Endothelial cell of umbilical vein (primary cell): ENCODE data around the gene MAN1A1. TPM values are rescaled to one million over a fixed set of nuclear protein-coding genes. Genes with fewer than 3 reads are reported as not detected.

Experiments used
- BruUV-seq: library from RNA; stranded (reverse); fragments of 400-500 nt; replicated peaks from 2 replicates; lab custom pipeline; 2021; lab: Mats Ljungman, UMichigan
- CTCF ChIA-PET: fragments of 300-600, 350-600 bp; sonication (Branson Sonifier 250); formaldehyde crosslinking; loops from one replicate; lab custom pipeline; 2021; ENCODE audit warnings: antibody characterized with exemption, inconsistent platforms; lab: Charles Lee
- POLR2A ChIA-PET: fragments of 300-600, 350-600 bp; sonication (Branson Sonifier 250); formaldehyde crosslinking; loops from one replicate; lab custom pipeline; 2021; ENCODE audit warnings: antibody characterized with exemption, inconsistent platforms; lab: Charles Lee
- DNase-seq: peaks from one replicate; pipeline ENCODE4 v3.0.0-alpha.2; 2011; ENCODE audit warnings: low read depth, low spot score
- FAIRE-seq: peaks from 2 replicates; lab custom pipeline; 2011; peaks lifted over from hg19 to GRCh38; lab: Jason Lieb, UNC
- H2AFZ ChIP-seq: 2 replicates; pipeline ENCODE4 v1.6.0; 2012; ENCODE audit warnings: low read depth, low read length, control low read depth, inconsistent platforms
- H3K27ac ChIP-seq: 2 replicates; pipeline ENCODE4 v1.5.1; 2011; ENCODE audit warnings: low read depth, mild to moderate bottlenecking, control low read depth, low read length, moderate library complexity; ENCODE audit not compliant: insufficient read depth
- H3K27me3 ChIP-seq, 2 experiments: 2 replicates each; pipeline versions ENCODE4 v1.6.0 to v1.6.1; 2011; ENCODE audit warnings: low read length in 2 of 2, mixed read lengths in 1 of 2; ENCODE audit not compliant: control insufficient read depth in 2 of 2, insufficient read depth in 2 of 2
- H3K36me3 ChIP-seq, 2 experiments: 2 replicates in 1 of 2; 3 replicates in 1 of 2; pipeline ENCODE4 v1.5.1; 2011; ENCODE audit warnings: low read length in 2 of 2, mild to moderate bottlenecking in 1 of 2, moderate library complexity in 1 of 2; ENCODE audit not compliant: control insufficient read depth in 2 of 2, insufficient read depth in 2 of 2; ENCODE audit errors: extremely low read depth in 1 of 2
- H3K4me1 ChIP-seq: 3 replicates; pipeline ENCODE4 v1.5.1; 2011; ENCODE audit warnings: mild to moderate bottlenecking, low read length; ENCODE audit not compliant: control insufficient read depth, insufficient read depth; ENCODE audit errors: extremely low read depth
- H3K4me2 ChIP-seq: 2 replicates; pipeline ENCODE4 v1.6.1; 2011; ENCODE audit warnings: low read length, control low read depth, mixed read lengths; ENCODE audit not compliant: insufficient read depth
- H3K4me3 ChIP-seq, 3 experiments: fragments of 200-600 bp in 1 of 3; sonication (generic), shearing (Covaris generic) in 1 of 3; replicated peaks in 1 of 3; 2 replicates each; pipeline ENCODE4 v1.5.1; 2011 to 2016; ENCODE audit warnings: control low read depth in 3 of 3, low read length in 3 of 3, mild to moderate bottlenecking in 2 of 3, inconsistent platforms in 1 of 3, low read depth in 1 of 3, moderate library complexity in 1 of 3; ENCODE audit not compliant: insufficient read depth in 1 of 3
- H3K79me2 ChIP-seq: 2 replicates; pipeline ENCODE4 v1.6.0; 2012; ENCODE audit warnings: low read length, inconsistent platforms; ENCODE audit not compliant: control insufficient read depth, insufficient read depth
- H3K9ac ChIP-seq: replicated peaks from 2 replicates; pipeline ENCODE3; 2011; ENCODE audit warnings: low read length, control low read depth; ENCODE audit not compliant: insufficient read depth; ENCODE audit errors: extremely low read depth
- H3K9me1 ChIP-seq: replicated peaks from 3 replicates; pipeline ENCODE4 v1.6.0; 2011; ENCODE audit warnings: mild to moderate bottlenecking, low read length; ENCODE audit not compliant: control insufficient read depth, insufficient read depth; ENCODE audit errors: extremely low read depth
- H3K9me3 ChIP-seq: replicated peaks from 2 replicates; pipeline ENCODE4 v1.5.1; 2012; ENCODE audit warnings: low read length, inconsistent platforms; ENCODE audit not compliant: control insufficient read depth, insufficient read depth
- H4K20me1 ChIP-seq: replicated peaks from 2 replicates; pipeline ENCODE3; 2011; ENCODE audit warnings: mild to moderate bottlenecking, low read length; ENCODE audit not compliant: control insufficient read depth, insufficient read depth; ENCODE audit errors: extremely low read depth
- EZH2 ChIP-seq: IDR thresholded peaks from 2 replicates; pipeline ENCODE4 v1.6.1; 2012; ENCODE audit warnings: borderline replicate concordance, low read depth, mild to moderate bottlenecking, moderate library complexity, low read length, inconsistent platforms; ENCODE audit not compliant: severe bottlenecking
- FOS ChIP-seq: IDR thresholded peaks from 2 replicates; pipeline ENCODE4 v1.6.1; 2011; ENCODE audit warnings: mild to moderate bottlenecking, low read length, moderate library complexity, borderline replicate concordance; ENCODE audit not compliant: insufficient read depth
- GATA2 ChIP-seq: IDR thresholded peaks from 2 replicates; pipeline ENCODE4 v1.7.0; 2011; ENCODE audit warnings: low read depth, mild to moderate bottlenecking, moderate library complexity, mixed read lengths, low read length; ENCODE audit not compliant: insufficient read length, insufficient read depth
- JUN ChIP-seq: IDR thresholded peaks from 2 replicates; pipeline ENCODE4 v1.6.1; 2011; ENCODE audit warnings: borderline replicate concordance, low read depth; ENCODE audit not compliant: insufficient read length, insufficient read depth
- MYC ChIP-seq: IDR thresholded peaks from one replicate; pipeline ENCODE4 v1.6.1; 2011; ENCODE audit warnings: mild to moderate bottlenecking, low read depth, low read length
- POLR2A ChIP-seq: IDR thresholded peaks from 2 replicates; pipeline ENCODE4 v1.6.1; 2012; ENCODE audit warnings: low read depth, mild to moderate bottlenecking, control low read depth, low read length
- POLR2AphosphoS5 ChIP-seq: IDR thresholded peaks from 2 replicates; pipeline ENCODE4 v1.6.1; 2012; ENCODE audit warnings: low read depth, mild to moderate bottlenecking, control low read depth, low read length, moderate library complexity; ENCODE audit not compliant: insufficient read depth
- dilution Hi-C: fragments of 300-500 bp; cut with MboI; formaldehyde crosslinking; loops from one replicate; pipeline ENCODE4 v1.15.0; 2019; ENCODE audit warnings: low sequenced_read_pairs; ENCODE audit not compliant: extremely low pct_ligation_motif_present
- intact Hi-C: fragments of 100-400 bp; cut with micrococcal nuclease; formaldehyde crosslinking; loops from one replicate; pipeline ENCODE4 v1.10.0; 2022
- polyA plus RNA-seq, 4 experiments: library from polyadenylated mRNA; depleted of rRNA in 3 of 4; stranded (reverse) in 3 of 4; unstranded in 1 of 4; fragments of >200 nt; gene quantifications; 2 replicates each; pipeline versions ENCODE4 v1.2.1 to v1.2.3, GENCODE V29; 2011 to 2012; ENCODE audit warnings: missing spikeins in 1 of 4
- total RNA-seq: library from RNA; stranded (reverse); gene quantifications from 2 replicates; pipeline ENCODE4 v1.2.3, GENCODE V29; 2021
- TF ChIP-seq, protein P1 (sequence below), 2 donors: IDR thresholded peaks; 1 replicate in 1 of 2; 2 replicates in 1 of 2; pipeline ENCODE4 v1.5.1; 2011; ENCODE audit warnings: low read length in 2 of 2, mild to moderate bottlenecking in 2 of 2, moderate library complexity in 2 of 2, control low read depth in 1 of 2, inconsistent platforms in 1 of 2, low read depth in 1 of 2; ENCODE audit not compliant: insufficient read depth in 1 of 2; ENCODE audit errors: extremely low read depth in 1 of 2
- TF ChIP-seq, protein P2 (sequence below): IDR thresholded peaks from 2 replicates; pipeline ENCODE4 v1.6.1; 2011; ENCODE audit not compliant: insufficient read depth, insufficient read length

MAN1A1 gene
- total and polyA plus RNA-seq, 2 donors (not counting 3 experiments of a cell fraction or from before 2014, with no cell fraction given): 3.3 to 12.9 TPM

DNA sequence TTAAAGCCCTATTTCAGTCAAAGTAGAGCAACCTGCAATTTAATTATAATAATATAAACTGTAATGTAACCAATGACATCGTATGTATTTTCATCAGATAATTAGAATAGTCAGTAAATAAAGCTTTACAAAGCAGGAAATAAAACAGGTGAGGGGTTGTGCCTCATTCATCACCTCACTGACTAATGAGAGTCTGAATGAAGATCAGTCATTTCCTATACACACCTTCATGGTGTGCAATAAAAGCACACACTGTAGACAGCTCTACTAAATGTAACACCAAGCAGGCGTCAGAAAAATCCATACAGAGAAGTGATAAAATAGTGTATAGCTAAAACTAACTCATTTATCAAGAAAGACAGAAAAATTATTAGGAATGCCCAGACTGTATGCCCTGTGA lies 105.9 kb downstream of the MAN1A1 start:
- intact Hi-C loops: no loop called here
- BruUV-seq: no TSS peak
- no peak for DNase-seq
- Histone ChIP-seq H4K20me1 (no peaks in the 10 kb centered on the region), H2AFZ (no peak overlapping the region), H3K27me3 (no peaks in the 10 kb centered on the region), H3K79me2 (no peaks in the 10 kb centered on the region), H3K36me3 (no peaks in the 10 kb centered on the region), H3K9me3 (no peaks in the 10 kb centered on the region), H3K9ac (no peak overlapping the region), H3K9me1 (no peaks in the 10 kb centered on the region), H3K27ac (no peak overlapping the region), H3K4me2 (no peak overlapping the region), H3K4me1 (peaks cover 3% of the 10 kb centered on the region), H3K4me3 (no peak overlapping the region)
- ChIA-PET POLR2A (no interaction called here), CTCF (no interaction called here)
- TF ChIP-seq GATA2: no peak
- TF ChIP-seq, protein P1, sequence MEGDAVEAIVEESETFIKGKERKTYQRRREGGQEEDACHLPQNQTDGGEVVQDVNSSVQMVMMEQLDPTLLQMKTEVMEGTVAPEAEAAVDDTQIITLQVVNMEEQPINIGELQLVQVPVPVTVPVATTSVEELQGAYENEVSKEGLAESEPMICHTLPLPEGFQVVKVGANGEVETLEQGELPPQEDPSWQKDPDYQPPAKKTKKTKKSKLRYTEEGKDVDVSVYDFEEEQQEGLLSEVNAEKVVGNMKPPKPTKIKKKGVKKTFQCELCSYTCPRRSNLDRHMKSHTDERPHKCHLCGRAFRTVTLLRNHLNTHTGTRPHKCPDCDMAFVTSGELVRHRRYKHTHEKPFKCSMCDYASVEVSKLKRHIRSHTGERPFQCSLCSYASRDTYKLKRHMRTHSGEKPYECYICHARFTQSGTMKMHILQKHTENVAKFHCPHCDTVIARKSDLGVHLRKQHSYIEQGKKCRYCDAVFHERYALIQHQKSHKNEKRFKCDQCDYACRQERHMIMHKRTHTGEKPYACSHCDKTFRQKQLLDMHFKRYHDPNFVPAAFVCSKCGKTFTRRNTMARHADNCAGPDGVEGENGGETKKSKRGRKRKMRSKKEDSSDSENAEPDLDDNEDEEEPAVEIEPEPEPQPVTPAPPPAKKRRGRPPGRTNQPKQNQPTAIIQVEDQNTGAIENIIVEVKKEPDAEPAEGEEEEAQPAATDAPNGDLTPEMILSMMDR (IDR thresholded peaks at IDR 0.05; ENCODE audit: extremely low read depth in 1 of 2, insufficient read depth in 1 of 2, low read depth in 1 of 2, low read length in 2 of 2): no peak
- TF ChIP-seq POLR2AphosphoS5: no peak
- TF ChIP-seq MYC: no peak
- no peak for TF ChIP-seq POLR2A
- no peak for TF ChIP-seq EZH2
- no peak for TF ChIP-seq FOS
- TF ChIP-seq, protein P2, sequence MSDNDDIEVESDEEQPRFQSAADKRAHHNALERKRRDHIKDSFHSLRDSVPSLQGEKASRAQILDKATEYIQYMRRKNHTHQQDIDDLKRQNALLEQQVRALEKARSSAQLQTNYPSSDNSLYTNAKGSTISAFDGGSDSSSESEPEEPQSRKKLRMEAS: no peak
- no peak for TF ChIP-seq JUN
- dilution Hi-C loops: no loop called here
- no peak for FAIRE-seq
